H1 (cell line): ENCODE data around the gene PPM1K. TPM values are rescaled to one million over a fixed set of nuclear protein-coding genes. Genes with fewer than 3 reads are reported as not detected.

Source experiments
- CTCF ChIA-PET: fragments of 300-600 bp; sonication (Branson Sonifier 250); formaldehyde crosslinking; loops from one replicate; lab custom pipeline; 2021; ENCODE audit not compliant: partially characterized antibody; lab: Charles Lee
- POLR2A ChIA-PET: fragments of 300-600 bp; sonication (Branson Sonifier 250); formaldehyde crosslinking; loops from one replicate; lab custom pipeline; 2021; ENCODE audit warnings: inconsistent platforms; ENCODE audit not compliant: partially characterized antibody; lab: Charles Lee
- DNase-seq, 2 experiments: peaks; one replicate each; pipeline versions ENCODE4 v3.0.0 to v3.0.0-alpha.2; 2010 to 2022; ENCODE audit warnings: low spot score in 2 of 2, low read depth in 1 of 2, mixed read lengths in 1 of 2
- FAIRE-seq: peaks from 2 replicates; lab custom pipeline; 2011; peaks lifted over from hg19 to GRCh38; lab: Jason Lieb, UNC
- H2AFZ ChIP-seq: 2 replicates; pipeline ENCODE4 v1.8.1; 2012; ENCODE audit warnings: low read length, inconsistent platforms
- H2AK5ac ChIP-seq: 2 replicates; pipeline ENCODE4 v1.6.1; 2013; ENCODE audit warnings: low read depth, low read length
- H2BK120ac ChIP-seq: replicated peaks from 2 replicates; pipeline ENCODE3; 2013; ENCODE audit warnings: low read depth, low read length, inconsistent platforms
- H2BK12ac ChIP-seq: 2 replicates; pipeline ENCODE4 v1.6.1; 2013; ENCODE audit warnings: low read depth, low read length
- H2BK15ac ChIP-seq: 2 replicates; pipeline ENCODE4 v1.6.1; 2013; ENCODE audit warnings: low read length
- H2BK20ac ChIP-seq: 2 replicates; pipeline ENCODE4 v1.6.1; 2013; ENCODE audit warnings: low read length
- H2BK5ac ChIP-seq: 2 replicates; pipeline ENCODE4 v1.6.1; 2013; ENCODE audit warnings: low read depth, low read length
- H3K14ac ChIP-seq: 2 replicates; pipeline ENCODE4 v1.6.1; 2013; ENCODE audit warnings: inconsistent platforms; ENCODE audit not compliant: insufficient read length
- H3K18ac ChIP-seq: 2 replicates; pipeline ENCODE4 v1.6.1; 2013; ENCODE audit warnings: low read length; ENCODE audit errors: extremely low read depth
- H3K23ac ChIP-seq: 2 replicates; pipeline ENCODE4 v1.6.1; 2013; ENCODE audit warnings: inconsistent platforms; ENCODE audit not compliant: insufficient read length
- H3K23me2 ChIP-seq: 2 replicates; pipeline ENCODE4 v1.6.1; 2013; ENCODE audit warnings: low read depth, low read length
- H3K27ac ChIP-seq: 2 replicates; pipeline ENCODE4 v1.6.1; 2011; ENCODE audit warnings: low read depth, low read length, inconsistent platforms
- H3K27me3 ChIP-seq, 4 experiments: replicated peaks in 1 of 4; 1 replicate in 1 of 4; 2 replicates in 3 of 4; pipeline versions ENCODE4 v1.6.1 to v1.8.1; 2011 to 2013; ENCODE audit warnings: low read length in 3 of 4, mild to moderate bottlenecking in 3 of 4, inconsistent platforms in 2 of 4, mixed read lengths in 2 of 4, moderate library complexity in 1 of 4; ENCODE audit not compliant: control insufficient read depth in 3 of 4, insufficient read depth in 3 of 4; ENCODE audit errors: extremely low read depth in 1 of 4
- H3K36me3 ChIP-seq, 4 experiments: 2 replicates each; pipeline versions ENCODE4 v1.6.1 to v1.8.1; 2011 to 2013; ENCODE audit warnings: mild to moderate bottlenecking in 4 of 4, low read length in 3 of 4, moderate library complexity in 2 of 4, control low read depth in 1 of 4, inconsistent platforms in 1 of 4; ENCODE audit not compliant: insufficient read depth in 4 of 4, control insufficient read depth in 2 of 4
- H3K4ac ChIP-seq: replicated peaks from 2 replicates; pipeline ENCODE3; 2013; ENCODE audit warnings: low read length, low read depth, mixed read lengths, inconsistent platforms; ENCODE audit not compliant: insufficient read length
- H3K4me1 ChIP-seq, 4 experiments: replicated peaks in 1 of 4; 1 replicate in 1 of 4; 2 replicates in 3 of 4; pipeline versions ENCODE4 v1.6.1 to v1.8.1; 2011 to 2013; ENCODE audit warnings: low read length in 3 of 4, inconsistent platforms in 2 of 4, mixed read lengths in 1 of 4; ENCODE audit not compliant: insufficient read depth in 4 of 4, control insufficient read depth in 3 of 4
- H3K4me2 ChIP-seq, 2 experiments: 2 replicates each; pipeline versions ENCODE4 v1.6.1 to v1.8.1; 2011 to 2013; ENCODE audit warnings: low read depth in 2 of 2, low read length in 2 of 2, control low read depth in 1 of 2, inconsistent platforms in 1 of 2, mild to moderate bottlenecking in 1 of 2; ENCODE audit not compliant: insufficient read depth in 1 of 2
- H3K4me3 ChIP-seq, 4 experiments: fragments of 200-600, 300-600 bp in 1 of 4; sonication (generic), shearing (Covaris generic), sonication (Bioruptor Twin) in 1 of 4; 2 replicates each; pipeline versions ENCODE4 v1.5.1 to v1.8.1; 2011 to 2016; ENCODE audit warnings: low read length in 4 of 4, low read depth in 3 of 4, control low read depth in 2 of 4, inconsistent platforms in 2 of 4, mild to moderate bottlenecking in 2 of 4, mixed read lengths in 1 of 4, moderate library complexity in 1 of 4; ENCODE audit not compliant: insufficient read depth in 2 of 4; ENCODE audit errors: extremely low read depth in 1 of 4
- H3K56ac ChIP-seq: replicated peaks from 2 replicates; pipeline ENCODE3; 2013; ENCODE audit warnings: low read depth, mild to moderate bottlenecking, mixed read lengths, low read length, inconsistent platforms; ENCODE audit not compliant: insufficient read length
- H3K79me1 ChIP-seq: 2 replicates; pipeline ENCODE4 v1.6.1; 2013; ENCODE audit warnings: low read depth, low read length, control low read depth
- H3K79me2 ChIP-seq, 2 experiments: 2 replicates each; pipeline versions ENCODE4 v1.6.1 to v1.8.1; 2012 to 2013; ENCODE audit warnings: low read length in 2 of 2, mild to moderate bottlenecking in 2 of 2, inconsistent platforms in 1 of 2; ENCODE audit not compliant: insufficient read depth in 2 of 2, control insufficient read depth in 1 of 2
- H3K9ac ChIP-seq, 4 experiments: replicated peaks in 1 of 4; 1 replicate in 1 of 4; 2 replicates in 3 of 4; pipeline versions ENCODE4 v1.6.1 to v1.8.1; 2011 to 2013; ENCODE audit warnings: low read depth in 3 of 4, low read length in 3 of 4, control low read depth in 2 of 4, mild to moderate bottlenecking in 2 of 4, moderate library complexity in 2 of 4, inconsistent platforms in 1 of 4; ENCODE audit errors: extremely low read depth in 1 of 4
- H3K9me3 ChIP-seq, 2 experiments: 2 replicates each; pipeline versions ENCODE4 v1.6.1 to v1.8.1; 2012 to 2013; ENCODE audit warnings: mild to moderate bottlenecking in 2 of 2, moderate library complexity in 2 of 2, control low read depth in 1 of 2, inconsistent platforms in 1 of 2, low read depth in 1 of 2, low read length in 1 of 2, mixed read lengths in 1 of 2; ENCODE audit not compliant: insufficient read depth in 2 of 2
- H4K20me1 ChIP-seq, 2 experiments: replicated peaks in 1 of 2; 2 replicates each; pipeline versions ENCODE3 to v1.8.1; 2011 to 2013; ENCODE audit warnings: inconsistent platforms in 2 of 2, low read length in 2 of 2, mild to moderate bottlenecking in 1 of 2; ENCODE audit not compliant: insufficient read depth in 2 of 2, control insufficient read depth in 1 of 2
- H4K5ac ChIP-seq: 2 replicates; pipeline ENCODE4 v1.6.1; 2013; ENCODE audit warnings: low read length, low read depth, mixed read lengths, inconsistent platforms; ENCODE audit not compliant: insufficient read length
- H4K8ac ChIP-seq: 2 replicates; pipeline ENCODE4 v1.8.0; 2013; ENCODE audit warnings: mild to moderate bottlenecking, moderate library complexity, low read length, inconsistent platforms; ENCODE audit not compliant: insufficient read depth; ENCODE audit errors: extremely low read depth
- H4K91ac ChIP-seq: replicated peaks from 2 replicates; pipeline ENCODE3; 2013; ENCODE audit warnings: low read length, mixed read lengths, inconsistent platforms; ENCODE audit not compliant: insufficient read length
- HDAC2 ChIP-seq, 2 experiments: fragments of 300-600 bp in 1 of 2; sonication (generic) in 1 of 2; IDR thresholded peaks; 2 replicates each; pipeline ENCODE4 v1.6.1; 2011 to 2012; ENCODE audit warnings: low read depth in 2 of 2, low read length in 2 of 2, mild to moderate bottlenecking in 2 of 2, moderate library complexity in 2 of 2, borderline replicate concordance in 1 of 2, inconsistent platforms in 1 of 2
- KDM1A ChIP-seq: fragments of 200-600, 300-600 bp; sonication (generic); IDR thresholded peaks from 2 replicates; pipeline ENCODE4 v1.7.1; 2016; ENCODE audit warnings: mild to moderate bottlenecking, low read length, borderline replicate concordance
- WGBS, 2 experiments: shearing (Covaris generic) in 1 of 2; methylation state at CpG; one replicate each; pipeline versions ENCODE4 v1.1.6 to v1.1.7; 2013 to 2015; ENCODE audit warnings: low lambda C conversion rate in 2 of 2, mixed read lengths in 2 of 2, inconsistent platforms in 1 of 2, low coverage in 1 of 2, missing lambda C conversion rate in 1 of 2; ENCODE audit not compliant: insufficient replicate concordance in 2 of 2, insufficient coverage in 1 of 2, insufficient read length in 1 of 2; ENCODE audit errors: extremely low coverage in 1 of 2, missing lambda C conversion rate in 1 of 2; 5-methylcytosine and 5-hydroxymethylcytosine counted together
- polyA plus RNA-seq, 7 experiments: library from polyadenylated mRNA; depleted of rRNA in 3 of 7; stranded (reverse) in 5 of 7; unstranded in 2 of 7; fragments of >200 nt in 5 of 7; fragments of 200-250 nt in 2 of 7; gene quantifications; 1 replicate in 5 of 7; 2 replicates in 1 of 7; 4 replicates in 1 of 7; pipeline versions ENCODE4 v1.2.1 to v1.2.3, GENCODE V29; 2011 to 2013; ENCODE audit warnings: missing spikeins in 2 of 7, mixed read lengths in 2 of 7
- total RNA-seq: library from RNA; stranded (reverse); fragmentation: NEBNext Ultra II Directional; extraction: Animal tissue kit (Norgen Biotek cat#: 25700); gene quantifications from 2 replicates; pipeline ENCODE4 v1.2.1, GENCODE V29; 2021

PPM1K gene
- total and polyA plus RNA-seq, 2 of the 8 experiments (the other 6 are each of a cell fraction or from before 2014, with no cell fraction given) = 4.2 to 10.7 TPM

- FAIRE-seq (no peak), DNase-seq (peak in 1 of 2 experiments; percentile 4)
- Histone ChIP-seq H2AFZ (no peak overlapping the region), H3K79me1 (no peaks in the 10 kb centered on the region), H2BK5ac (no peak overlapping the region), H3K4me2 (no peak overlapping the region), H3K9ac (no peak overlapping the region), H3K23me2 (no peaks in the 10 kb centered on the region), H4K20me1 (no peaks in the 10 kb centered on the region), H3K9me3 (no peaks in the 10 kb centered on the region), H4K5ac (no peak overlapping the region), H2BK15ac (no peak overlapping the region), H3K4ac (no peak overlapping the region), H3K27me3 (no peaks in the 10 kb centered on the region), H3K18ac (no peak overlapping the region), H4K8ac (no peak overlapping the region), H3K4me1 (no peaks in the 10 kb centered on the region), H4K91ac (no peak overlapping the region), H3K27ac (no peak overlapping the region), H3K4me3 (no peak overlapping the region), H2AK5ac (no peak overlapping the region), H3K14ac (no peak overlapping the region), H3K79me2 (no peaks in the 10 kb centered on the region), H2BK12ac (no peak overlapping the region), H3K23ac (no peak overlapping the region), H3K36me3 (no peaks in the 10 kb centered on the region), H3K56ac (no peak overlapping the region), H2BK20ac (no peak overlapping the region), H2BK120ac (no peak overlapping the region)
- TF ChIP-seq KDM1A (no peak), HDAC2 (IDR thresholded peaks at IDR 0.05; ENCODE audit: borderline replicate concordance in 1 of 2, low read depth in 2 of 2, low read length in 2 of 2) (no peak)
- 92% methylated on average over 1 of the region's 1 CpG; no CpG with 5 or more reads in 1 of the 2 experiments for WGBS, 2 experiments
- ChIA-PET CTCF (interaction anchor here (0.9 to 1.4 kb wide), 3 partner anchors 10 to 287 kb away, joined by 3 to 4 read pairs (median 3); no protein-coding TSS in a partner anchor), POLR2A (no interaction called here)
Observed at GRCh38 chr4:88223516-88223915, 60.8 kb downstream of the PPM1K start.
